Choroid plexus epithelial cell (primary cell): ENCODE results near the gene CCT7.
A peak's percentile ranks its signal among the peaks of the same experiment; 100 is the strongest.

Experiments
- DNase-seq: peaks from one replicate; pipeline ENCODE4 v3.0.0-alpha.2; 2010; ENCODE audit warnings: low read depth
- H3K4me3 ChIP-seq: 2 replicates; pipeline ENCODE4 v1.5.1; 2011; ENCODE audit warnings: low read depth, mild to moderate bottlenecking, control low read depth, low read length, moderate library complexity
- TF ChIP-seq, protein P1 (sequence below): conservative IDR thresholded peaks from 2 replicates; pipeline ENCODE4 v1.5.1; 2011; ENCODE audit warnings: low read depth, mild to moderate bottlenecking, control low read depth, inconsistent platforms, low read length, moderate library complexity

Gene CCT7

DNA sequence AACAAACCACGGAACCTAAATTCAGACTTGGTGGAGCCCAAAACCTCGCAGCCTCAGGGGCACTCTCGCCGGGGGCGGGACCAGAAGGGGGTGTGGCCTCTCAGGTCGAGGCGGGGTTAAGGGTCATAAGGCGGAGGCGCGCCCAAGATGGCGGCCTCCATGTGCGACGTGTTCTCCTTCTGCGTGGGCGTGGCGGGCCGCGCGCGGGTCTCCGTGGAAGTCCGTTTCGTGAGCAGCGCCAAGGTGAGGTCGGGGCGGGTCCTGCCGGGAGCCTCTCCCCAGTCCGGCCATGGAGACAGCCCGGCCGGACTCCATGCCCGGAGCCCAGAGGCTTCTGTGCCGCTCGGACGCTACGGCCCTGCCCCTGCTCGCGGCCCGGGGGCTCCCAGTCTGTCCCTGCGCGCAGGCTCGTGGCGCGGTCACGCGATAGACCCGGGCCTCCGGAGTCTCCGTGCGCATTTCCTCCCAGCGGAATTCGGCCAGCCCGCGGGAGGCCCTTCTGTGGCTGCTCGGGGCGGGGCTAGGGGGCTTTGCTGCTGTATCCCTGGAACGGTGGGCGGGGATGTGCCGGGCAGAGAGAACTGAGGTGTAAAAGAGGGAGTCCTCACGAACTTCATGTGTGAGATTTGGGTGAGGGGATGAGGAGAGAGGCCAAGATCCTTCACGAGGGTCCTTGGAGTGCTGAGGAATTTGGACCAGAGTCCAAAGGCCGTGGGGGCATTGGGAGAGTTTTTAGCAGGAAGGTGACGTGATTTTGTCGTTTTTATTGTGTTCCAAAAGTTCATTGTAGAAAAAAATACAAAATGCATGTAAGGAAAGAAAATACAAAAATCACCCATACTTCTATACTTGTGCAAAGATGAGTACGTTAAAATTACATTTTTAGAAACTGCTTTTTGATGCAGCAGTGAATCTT lies 19.7 kb upstream of the CCT7 start, which contains the start of gene SMYD5:
SMYD5 (plus strand) TSS at position 126 of the 916 bp plus-strand sequence; CDS start at position 148, 22 bp downstream.
- H3K4me3 ChIP-seq: peak within 1 kb of the TSS; percentile 86
- peak; percentile 86 for DNase-seq
- TF ChIP-seq, protein P1, sequence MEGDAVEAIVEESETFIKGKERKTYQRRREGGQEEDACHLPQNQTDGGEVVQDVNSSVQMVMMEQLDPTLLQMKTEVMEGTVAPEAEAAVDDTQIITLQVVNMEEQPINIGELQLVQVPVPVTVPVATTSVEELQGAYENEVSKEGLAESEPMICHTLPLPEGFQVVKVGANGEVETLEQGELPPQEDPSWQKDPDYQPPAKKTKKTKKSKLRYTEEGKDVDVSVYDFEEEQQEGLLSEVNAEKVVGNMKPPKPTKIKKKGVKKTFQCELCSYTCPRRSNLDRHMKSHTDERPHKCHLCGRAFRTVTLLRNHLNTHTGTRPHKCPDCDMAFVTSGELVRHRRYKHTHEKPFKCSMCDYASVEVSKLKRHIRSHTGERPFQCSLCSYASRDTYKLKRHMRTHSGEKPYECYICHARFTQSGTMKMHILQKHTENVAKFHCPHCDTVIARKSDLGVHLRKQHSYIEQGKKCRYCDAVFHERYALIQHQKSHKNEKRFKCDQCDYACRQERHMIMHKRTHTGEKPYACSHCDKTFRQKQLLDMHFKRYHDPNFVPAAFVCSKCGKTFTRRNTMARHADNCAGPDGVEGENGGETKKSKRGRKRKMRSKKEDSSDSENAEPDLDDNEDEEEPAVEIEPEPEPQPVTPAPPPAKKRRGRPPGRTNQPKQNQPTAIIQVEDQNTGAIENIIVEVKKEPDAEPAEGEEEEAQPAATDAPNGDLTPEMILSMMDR: no peak

GRCh38 chr2:73215254-73215653 lies 18.9 kb upstream of the CCT7 start:
- TF ChIP-seq, protein P1: no peak
- H3K4me3 ChIP-seq: no peak overlapping the region
- no peak for DNase-seq

GRCh38 chr2:73217160-73217559 lies 16.9 kb upstream of the CCT7 start:
- H3K4me3 ChIP-seq: no peak overlapping the region
- TF ChIP-seq, protein P1: no peak
- DNase-seq: no peak

GRCh38 chr2:73217826-73218225 lies 16.3 kb upstream of the CCT7 start:
- TF ChIP-seq, protein P1: no peak
- DNase-seq: no peak

DNA sequence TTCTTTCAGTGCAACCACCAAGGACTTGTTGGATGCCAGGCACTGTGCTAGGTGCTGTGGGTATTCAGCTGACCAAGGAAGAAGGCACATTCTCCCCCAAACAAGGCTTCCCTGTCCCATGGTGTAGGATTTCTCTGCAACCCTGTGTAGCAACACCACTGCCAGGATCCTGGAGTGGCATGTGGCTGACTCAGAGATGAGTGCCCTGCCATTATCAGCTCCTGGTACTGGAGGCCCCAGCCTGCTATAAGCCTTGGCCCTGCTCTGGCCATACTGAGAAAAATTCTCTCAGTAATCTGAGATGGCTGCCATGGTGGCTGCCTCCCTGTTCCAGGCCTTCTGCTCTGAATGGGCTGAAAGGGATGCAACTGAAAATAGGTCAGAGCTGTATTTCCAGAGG lies 15.8 kb upstream of the CCT7 start:
- TF ChIP-seq, protein P1: no peak
- H3K4me3 ChIP-seq: no peak overlapping the region
- DNase-seq: peak; percentile 40

More at GRCh38 chr2:73217826-73218225, 16.3 kb upstream of the CCT7 start:
- no peak overlapping the region for H3K4me3 ChIP-seq

DNA sequence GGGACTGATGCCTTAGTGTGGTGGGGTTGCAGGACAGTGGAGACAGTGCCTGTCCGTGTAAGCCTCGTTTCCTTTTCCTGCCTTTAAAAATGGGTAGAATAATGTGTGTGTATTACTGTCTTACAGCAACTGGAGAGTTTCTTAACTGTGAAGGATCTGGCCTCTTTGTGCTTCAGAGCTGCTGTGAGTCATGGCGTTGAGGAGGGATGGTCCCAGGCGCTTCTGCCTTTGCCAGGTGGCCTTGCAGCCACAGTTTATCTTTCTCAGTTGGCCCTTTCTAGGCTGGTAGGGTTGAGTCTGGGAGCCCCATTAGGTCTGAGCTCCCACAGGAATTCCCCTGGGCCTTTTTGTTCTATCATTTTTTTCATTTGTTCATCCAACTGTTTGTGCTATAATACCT lies 10.3 kb upstream of the CCT7 start:
- TF ChIP-seq, protein P1: no peak
- DNase-seq: no peak
- no peak overlapping the region for H3K4me3 ChIP-seq
